Measurements from ENCODE around the gene ARHGAP23.
"Not testable (repeated sequence)": the region's sequence is repeated elsewhere in the genome, so short reads cannot be mapped to it uniquely, and the experiment has no call there.

ARHGAP23 gene

GRCh38 chr17:38494152-38494551 lies 65.9 kb downstream of the ARHGAP23 start:
- DNase-seq = not testable (repeated sequence)

DNA sequence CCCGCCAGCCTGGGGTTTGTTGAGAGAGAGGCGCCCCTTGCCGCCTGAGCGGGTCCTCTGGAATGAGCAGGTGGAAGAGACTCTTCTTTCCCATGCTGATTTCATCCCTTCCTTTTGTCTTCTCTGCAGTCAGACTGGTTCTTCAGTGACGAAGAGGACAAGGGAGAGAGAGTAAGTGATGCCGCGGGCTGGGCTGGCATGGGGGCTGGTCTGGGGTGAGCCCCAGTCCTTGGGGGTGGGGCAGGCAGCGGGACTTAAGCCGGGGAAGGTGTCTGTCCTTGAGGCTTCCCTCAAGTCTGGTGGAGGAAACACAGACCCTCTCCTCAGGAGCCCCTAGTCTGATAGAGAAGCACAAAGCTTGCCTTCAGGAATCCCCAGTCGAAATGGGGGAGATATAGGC lies 69.4 kb downstream of the ARHGAP23 start:
- DNase-seq = not testable (repeated sequence)

GRCh38 chr17:38498353-38498752 lies 70.1 kb downstream of the ARHGAP23 start:
- no peak for DNase-seq

DNA sequence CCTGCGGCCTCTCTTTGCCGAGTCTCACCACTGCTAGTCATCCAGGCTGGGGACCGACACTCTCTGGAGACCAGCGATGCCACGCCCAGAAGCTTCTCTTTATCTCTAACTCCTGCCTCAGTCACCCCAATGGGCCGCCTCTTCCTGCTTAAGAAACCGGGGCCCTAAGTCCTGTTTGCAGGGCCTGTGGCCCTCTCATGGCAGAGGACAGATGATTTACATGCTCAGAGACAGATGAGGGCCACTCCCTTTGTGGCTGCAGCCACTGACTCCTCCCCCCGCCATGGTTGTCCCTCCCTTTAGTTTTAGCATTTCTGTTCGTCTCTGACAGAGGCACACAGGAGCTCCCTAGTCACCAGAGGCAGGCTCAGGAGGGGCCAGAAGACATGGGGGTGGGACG lies 71.0 kb downstream of the ARHGAP23 start:
- DNase-seq = not testable (repeated sequence)

- not testable (repeated sequence) for DNase-seq
These were observed 73.5 kb downstream of the ARHGAP23 start for GRCh38 chr17:38501718-38502117.

DNA sequence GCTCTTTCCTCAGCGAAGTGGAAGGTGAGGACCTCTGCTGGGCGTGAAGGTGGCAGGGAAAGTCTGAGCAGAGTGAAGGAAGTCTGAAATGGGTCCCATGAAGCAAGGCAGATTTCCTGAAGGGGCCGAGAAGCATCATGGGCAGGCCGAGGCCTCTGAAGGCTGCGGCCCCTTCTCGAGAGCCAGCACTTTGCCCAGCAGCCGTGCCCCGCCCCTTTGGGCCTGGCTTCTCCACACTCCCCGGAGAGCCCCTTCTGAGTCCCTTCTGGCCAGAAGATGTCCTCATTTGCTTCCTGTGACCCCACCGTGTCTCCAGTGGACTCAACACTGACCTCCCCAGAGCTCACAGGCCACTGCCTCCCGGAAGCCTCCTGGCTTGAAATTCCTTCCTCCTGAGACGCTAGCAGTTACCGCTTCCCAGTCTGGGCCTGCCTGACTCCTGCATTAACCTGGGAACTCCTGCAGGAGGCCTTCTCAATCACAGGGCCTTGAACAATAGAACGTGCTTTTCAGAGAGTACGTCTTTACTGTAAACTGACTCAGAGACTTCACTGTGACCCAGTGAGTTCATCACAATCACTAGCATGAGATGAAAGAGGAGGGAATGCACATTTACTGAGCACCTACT lies 75.1 kb downstream of the ARHGAP23 start:
- not testable (repeated sequence) for DNase-seq

DNA sequence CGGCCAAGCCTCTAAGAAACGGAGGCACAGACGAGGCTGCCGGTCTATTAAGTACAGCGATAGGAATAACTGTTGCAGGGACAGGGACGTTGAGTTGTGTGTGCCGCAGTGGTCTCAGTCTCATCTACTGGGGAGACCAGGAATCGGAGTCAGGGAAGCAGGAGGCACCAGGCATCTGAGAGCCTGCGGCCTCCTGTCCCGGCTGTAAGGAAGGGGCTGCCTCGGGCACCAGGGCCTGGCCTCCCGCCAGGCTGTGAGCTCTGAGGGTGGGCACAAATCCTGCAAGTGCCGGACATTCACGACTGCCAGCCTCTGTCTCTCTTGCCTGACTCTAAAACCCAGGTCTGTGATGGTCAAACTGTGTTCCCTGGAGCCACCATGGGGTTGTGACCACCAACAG lies 76.0 kb downstream of the ARHGAP23 start:
- no peak for DNase-seq

DNA sequence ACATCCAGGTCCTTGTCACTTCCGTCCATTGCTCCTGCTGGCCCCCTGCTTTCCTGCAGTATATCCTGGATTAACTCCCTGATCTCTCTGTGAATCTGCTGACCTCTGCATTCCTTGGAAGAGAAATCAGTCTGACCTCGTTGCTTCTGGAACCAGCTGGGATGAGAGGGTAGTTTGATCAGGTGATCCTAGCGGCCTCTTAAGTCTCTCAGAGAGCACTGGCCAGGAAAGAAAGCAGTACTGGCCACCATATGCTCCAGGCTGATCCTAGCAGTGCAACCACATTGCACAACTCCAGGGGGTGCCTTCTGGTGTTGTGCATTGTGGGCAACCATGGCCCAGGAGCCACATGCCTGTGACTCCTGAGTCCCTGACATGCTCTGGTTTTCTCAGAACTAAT lies 79.2 kb downstream of the ARHGAP23 start:
- DNase-seq = no peak

DNA sequence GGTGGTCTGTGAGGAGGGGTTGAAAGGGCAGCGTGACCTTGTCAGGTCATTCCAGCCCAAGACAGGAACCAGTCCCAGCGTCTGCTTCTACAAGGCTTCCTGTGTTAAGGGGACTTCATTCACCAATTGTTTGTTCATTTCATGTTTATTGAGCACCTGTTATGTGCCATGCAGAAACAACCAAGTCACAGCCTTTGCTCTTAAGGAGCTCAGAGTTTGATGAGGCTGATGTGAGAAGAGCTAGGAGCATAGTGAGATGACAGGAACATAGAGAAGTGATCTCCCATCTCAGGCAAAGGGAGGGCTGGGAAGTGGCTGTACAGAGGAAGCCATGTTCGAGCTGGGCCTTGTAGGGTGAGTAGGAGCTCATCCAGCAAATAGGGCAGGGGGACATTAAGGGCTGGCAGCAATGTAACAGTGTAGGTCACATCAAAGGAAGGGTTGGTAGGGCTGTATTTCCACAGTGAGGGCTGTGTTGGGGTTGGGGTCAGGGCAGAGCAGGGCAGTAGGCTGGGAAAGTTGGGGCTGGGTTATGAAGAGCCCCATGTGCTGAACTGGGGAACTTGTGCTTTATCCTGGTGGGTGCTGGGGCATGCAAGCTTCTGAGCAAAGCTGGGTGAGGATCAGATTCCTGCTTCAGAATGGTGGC lies 79.8 kb downstream of the ARHGAP23 start:
- DNase-seq = no peak

- no peak for DNase-seq
These were observed 80.3 kb downstream of the ARHGAP23 start for GRCh38 chr17:38508570-38508950.

GRCh38 chr17:38508954-38509771 lies 80.9 kb downstream of the ARHGAP23 start:
- DNase-seq = no peak

DNA sequence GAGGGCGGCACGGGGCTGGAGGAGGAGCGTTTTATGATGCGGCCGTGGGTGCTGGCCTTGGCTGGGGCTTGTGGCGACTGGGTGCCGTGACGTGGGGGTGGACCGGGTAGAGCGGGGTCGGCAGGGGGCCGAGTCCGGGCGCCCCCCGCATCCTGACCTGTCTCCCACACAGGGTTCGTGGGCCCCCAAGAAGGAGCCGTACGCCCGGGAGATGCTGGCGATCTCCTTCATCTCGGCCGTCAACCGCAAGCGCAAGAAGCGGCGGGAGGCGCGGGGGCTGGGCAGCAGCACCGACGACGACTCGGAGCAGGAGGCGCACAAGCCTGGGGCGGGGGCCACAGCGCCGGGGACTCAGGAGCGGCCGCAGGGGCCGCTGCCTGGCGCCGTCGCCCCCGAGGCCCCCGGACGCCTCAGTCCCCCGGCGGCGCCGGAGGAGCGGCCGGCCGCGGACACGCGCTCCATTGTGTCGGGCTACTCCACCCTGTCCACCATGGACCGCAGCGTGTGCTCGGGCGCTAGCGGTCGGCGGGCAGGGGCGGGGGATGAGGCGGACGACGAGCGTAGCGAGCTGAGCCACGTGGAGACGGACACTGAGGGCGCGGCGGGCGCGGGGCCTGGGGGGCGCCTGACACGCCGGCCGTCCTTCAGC lies 81.6 kb downstream of the ARHGAP23 start:
- no peak for DNase-seq

- DNase-seq = no peak
These were observed 82.3 kb downstream of the ARHGAP23 start for GRCh38 chr17:38510421-38511149.

GRCh38 chr17:38511150-38512108 lies 83.2 kb downstream of the ARHGAP23 start:
- DNase-seq = no peak

- DNase-seq = no peak
These were observed 84.3 kb downstream of the ARHGAP23 start for GRCh38 chr17:38512473-38513058.

DNA sequence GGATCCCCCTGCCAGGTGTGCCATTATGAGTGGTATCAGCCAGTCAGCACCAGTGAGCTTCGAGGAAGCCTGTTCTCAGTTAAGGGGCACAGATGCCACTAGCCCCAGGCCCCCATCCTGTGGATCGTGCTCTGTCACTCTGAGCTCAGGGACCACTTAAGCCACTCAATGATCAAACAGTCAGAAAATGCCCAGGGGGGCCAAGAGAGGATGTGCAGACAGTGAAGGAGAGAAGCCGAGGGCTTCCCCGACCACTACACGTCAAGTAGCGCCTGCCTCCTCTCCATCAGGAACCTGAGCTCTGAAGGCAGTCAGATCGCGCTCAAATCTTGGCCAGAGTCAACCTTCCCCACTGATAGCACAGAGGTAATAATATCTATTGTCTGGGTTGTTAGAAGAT lies 98.3 kb downstream of the ARHGAP23 start:
- not testable (repeated sequence) for DNase-seq

- not testable (repeated sequence) for DNase-seq
These were observed 99.9 kb downstream of the ARHGAP23 start for GRCh38 chr17:38528141-38528540.

DNA sequence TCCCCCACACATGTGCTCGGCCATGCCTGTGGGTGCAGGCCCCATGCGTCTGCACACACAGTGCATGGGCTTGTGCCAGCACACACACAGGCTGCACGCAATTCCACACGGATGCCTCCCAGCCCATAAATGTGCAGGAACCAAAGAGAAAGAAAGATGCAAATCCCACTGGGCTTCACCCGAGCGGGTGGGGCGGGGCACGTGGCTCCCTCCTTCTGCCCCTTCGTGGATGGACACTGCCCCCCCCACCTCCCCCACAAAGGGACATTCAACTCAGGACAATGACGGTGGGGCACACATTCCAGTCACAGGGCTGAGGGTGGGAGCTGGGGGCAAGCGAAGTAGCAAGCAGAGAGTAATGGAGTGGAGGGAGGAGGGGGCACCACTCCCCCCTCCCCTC lies 102.6 kb downstream of the ARHGAP23 start:
- DNase-seq = not testable (repeated sequence)

- DNase-seq = not testable (repeated sequence)
These were observed 103.5 kb downstream of the ARHGAP23 start for GRCh38 chr17:38531761-38532160.

DNA sequence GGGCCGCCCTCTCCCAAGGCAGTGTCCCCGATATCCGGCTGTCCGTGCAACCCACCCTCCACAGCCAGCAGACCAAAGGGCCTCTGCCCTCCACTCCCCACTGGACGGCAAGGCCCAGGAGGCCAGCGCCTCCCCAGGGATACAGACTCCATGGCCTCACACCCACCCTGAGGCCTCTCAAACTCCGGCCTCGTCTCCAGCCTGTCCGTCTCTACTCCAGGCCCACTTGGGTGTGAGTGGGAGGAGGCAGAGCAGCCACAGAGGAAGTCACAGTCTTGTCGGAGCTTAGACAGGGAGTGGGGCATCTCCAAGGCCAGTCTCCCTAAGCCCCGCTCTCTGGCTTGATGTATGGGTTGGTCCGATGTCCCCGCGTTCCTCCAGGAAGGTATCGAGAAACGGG lies 104.2 kb downstream of the ARHGAP23 start:
- DNase-seq = no peak

DNA sequence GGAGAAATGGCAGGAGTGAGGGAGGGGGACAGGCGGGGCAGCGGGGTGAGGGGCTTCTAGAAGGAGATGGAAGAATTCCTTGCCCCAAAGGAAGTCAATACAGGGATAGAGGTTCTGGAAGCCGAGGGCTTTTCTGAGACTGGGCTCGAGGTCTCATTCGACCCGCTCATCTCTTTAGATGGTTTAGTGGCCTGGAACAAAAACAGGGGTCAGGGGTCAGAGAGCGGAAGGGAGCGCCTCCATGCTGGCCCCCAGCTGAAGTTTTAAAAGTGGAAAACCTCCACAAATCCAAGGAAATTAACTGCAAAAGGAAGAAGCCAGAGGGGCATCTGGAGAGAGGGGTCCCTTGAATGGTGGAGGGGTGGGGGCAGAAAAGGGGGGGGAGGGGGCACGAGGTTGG lies 105.0 kb downstream of the ARHGAP23 start:
- DNase-seq = no peak

Data from NCI-H2029 treated with DMSO at 0.1 percent for 48 hours (cell line).